ENCODE measurements around the gene XRRA1.
"Not testable (repeated sequence)": the region's sequence is repeated elsewhere in the genome, so short reads cannot be mapped to it uniquely, and the experiment has no call there.

The XRRA1 gene

GRCh38 chr11:74971424-74971823 is 22.5 kb upstream of the XRRA1 start:
- no peak overlapping the region for H3K4me3 ChIP-seq (ENCODE audit: low read depth, low read length)
- DNase-seq (ENCODE audit: low read depth): no peak
- TF ChIP-seq CTCF (IDR thresholded peaks at IDR 0.05; ENCODE audit: low read depth, low read length) (no peak), MAX (IDR thresholded peaks at IDR 0.05; ENCODE audit: low read depth, low read length) (no peak), MYC (IDR thresholded peaks at IDR 0.05; ENCODE audit: low read depth, low read length) (no peak)

- TF ChIP-seq MYC (IDR thresholded peaks at IDR 0.05; ENCODE audit: low read depth, low read length): no peak
- no peak for TF ChIP-seq CTCF (IDR thresholded peaks at IDR 0.05; ENCODE audit: low read depth, low read length)
- TF ChIP-seq MAX (IDR thresholded peaks at IDR 0.05; ENCODE audit: low read depth, low read length): no peak
- no peak for TF ChIP-seq POLR2A (IDR thresholded peaks at IDR 0.05; ENCODE audit: extremely low read depth, insufficient read length)
- DNase-seq (ENCODE audit: low read depth): no peak
- H3K4me3 ChIP-seq (ENCODE audit: low read depth, low read length): no peak overlapping the region
Measured at GRCh38 chr11:74970852-74971395, 22.0 kb upstream of the XRRA1 start.

GRCh38 chr11:74966651-74967050 is 17.8 kb upstream of the XRRA1 start:
- DNase-seq (ENCODE audit: low read depth): no peak
- H3K4me3 ChIP-seq (ENCODE audit: low read depth, low read length): no peak overlapping the region
- no peak for TF ChIP-seq CTCF (IDR thresholded peaks at IDR 0.05; ENCODE audit: low read depth, low read length)
- no peak for TF ChIP-seq POLR2A (IDR thresholded peaks at IDR 0.05; ENCODE audit: extremely low read depth, insufficient read length)
- TF ChIP-seq MYC (IDR thresholded peaks at IDR 0.05; ENCODE audit: low read depth, low read length): no peak
- TF ChIP-seq MAX (IDR thresholded peaks at IDR 0.05; ENCODE audit: low read depth, low read length): no peak

GRCh38 chr11:74960128-74960527 is 11.2 kb upstream of the XRRA1 start:
- not testable (repeated sequence) for DNase-seq (ENCODE audit: low read depth); H3K4me3 ChIP-seq (ENCODE audit: low read depth, low read length)

- no peak overlapping the region for H3K4me3 ChIP-seq (ENCODE audit: low read depth, low read length)
- no peak for DNase-seq (ENCODE audit: low read depth)
- TF ChIP-seq CTCF (IDR thresholded peaks at IDR 0.05; ENCODE audit: low read depth, low read length): no peak
- TF ChIP-seq MYC (IDR thresholded peaks at IDR 0.05; ENCODE audit: low read depth, low read length): no peak
- no peak for TF ChIP-seq POLR2A (IDR thresholded peaks at IDR 0.05; ENCODE audit: extremely low read depth, insufficient read length)
- no peak for TF ChIP-seq MAX (IDR thresholded peaks at IDR 0.05; ENCODE audit: low read depth, low read length)
Measured at GRCh38 chr11:74957937-74958629, 9.2 kb upstream of the XRRA1 start.

- TF ChIP-seq MYC (IDR thresholded peaks at IDR 0.05; ENCODE audit: low read depth, low read length): no peak
- no peak for TF ChIP-seq CTCF (IDR thresholded peaks at IDR 0.05; ENCODE audit: low read depth, low read length)
- TF ChIP-seq POLR2A (IDR thresholded peaks at IDR 0.05; ENCODE audit: extremely low read depth, insufficient read length): no peak
- no peak for TF ChIP-seq MAX (IDR thresholded peaks at IDR 0.05; ENCODE audit: low read depth, low read length)
- H3K4me3 ChIP-seq (ENCODE audit: low read depth, low read length): no peak overlapping the region
- no peak for DNase-seq (ENCODE audit: low read depth)
Measured at GRCh38 chr11:74956397-74957015, 7.6 kb upstream of the XRRA1 start.
